ENCODE data around the gene CA10.

DNA sequence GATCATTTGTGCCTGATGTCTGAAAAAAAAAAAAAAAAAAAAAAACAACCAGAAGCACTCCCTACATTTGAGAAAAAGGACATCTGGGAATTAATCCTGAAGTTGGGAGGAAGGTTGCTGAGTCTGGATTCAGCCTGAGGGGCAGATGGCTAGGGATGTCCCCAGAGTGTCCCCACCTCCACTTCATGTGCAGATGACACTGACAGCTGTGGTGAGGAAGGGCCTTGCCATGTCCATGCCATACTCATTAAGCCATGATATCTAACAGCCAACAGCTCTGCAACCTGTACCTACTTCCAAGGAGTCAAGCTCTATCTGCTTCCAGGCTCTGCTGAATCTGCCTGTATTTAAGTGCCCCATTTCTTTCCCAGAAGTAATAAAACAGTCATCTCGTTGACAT is 356.0 kb downstream of the CA10 start:
- TF ChIP-seq POLR2A (IDR thresholded peaks at IDR 0.05) (no peak), POLR2AphosphoS5 (IDR thresholded peaks at IDR 0.05) (no peak), EP300 (IDR thresholded peaks at IDR 0.05; ENCODE audit: low read depth) (no peak)
- TF ChIP-seq, protein P1, sequence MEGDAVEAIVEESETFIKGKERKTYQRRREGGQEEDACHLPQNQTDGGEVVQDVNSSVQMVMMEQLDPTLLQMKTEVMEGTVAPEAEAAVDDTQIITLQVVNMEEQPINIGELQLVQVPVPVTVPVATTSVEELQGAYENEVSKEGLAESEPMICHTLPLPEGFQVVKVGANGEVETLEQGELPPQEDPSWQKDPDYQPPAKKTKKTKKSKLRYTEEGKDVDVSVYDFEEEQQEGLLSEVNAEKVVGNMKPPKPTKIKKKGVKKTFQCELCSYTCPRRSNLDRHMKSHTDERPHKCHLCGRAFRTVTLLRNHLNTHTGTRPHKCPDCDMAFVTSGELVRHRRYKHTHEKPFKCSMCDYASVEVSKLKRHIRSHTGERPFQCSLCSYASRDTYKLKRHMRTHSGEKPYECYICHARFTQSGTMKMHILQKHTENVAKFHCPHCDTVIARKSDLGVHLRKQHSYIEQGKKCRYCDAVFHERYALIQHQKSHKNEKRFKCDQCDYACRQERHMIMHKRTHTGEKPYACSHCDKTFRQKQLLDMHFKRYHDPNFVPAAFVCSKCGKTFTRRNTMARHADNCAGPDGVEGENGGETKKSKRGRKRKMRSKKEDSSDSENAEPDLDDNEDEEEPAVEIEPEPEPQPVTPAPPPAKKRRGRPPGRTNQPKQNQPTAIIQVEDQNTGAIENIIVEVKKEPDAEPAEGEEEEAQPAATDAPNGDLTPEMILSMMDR (IDR thresholded peaks at IDR 0.05), result no peak

Measured in transverse colon (tissue), 4 donors.